ENCODE measurements around the gene GMFB.
"Not testable (repeated sequence)": the region's sequence is repeated elsewhere in the genome, so short reads cannot be mapped to it uniquely, and the experiment has no call there.

The GMFB gene

DNA sequence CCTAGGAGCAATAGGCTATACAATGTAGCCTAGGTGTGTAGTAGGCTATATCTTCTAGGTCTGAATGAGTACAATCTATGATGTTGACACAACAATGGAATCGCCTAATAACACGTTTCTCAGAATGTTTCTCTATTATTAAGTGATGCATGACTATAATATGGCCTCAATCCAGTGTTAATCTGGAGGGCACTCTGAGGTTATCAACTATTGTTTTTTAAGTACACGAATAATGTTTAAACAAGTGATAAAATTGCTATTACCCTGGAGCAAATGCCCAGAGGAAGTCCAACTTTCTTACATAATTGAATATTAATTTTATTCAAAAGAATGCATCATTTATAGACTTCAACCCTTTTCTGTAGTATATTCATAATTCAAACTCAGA is 31.2 kb downstream of the GMFB start:
- DNase-seq = no peak

DNA sequence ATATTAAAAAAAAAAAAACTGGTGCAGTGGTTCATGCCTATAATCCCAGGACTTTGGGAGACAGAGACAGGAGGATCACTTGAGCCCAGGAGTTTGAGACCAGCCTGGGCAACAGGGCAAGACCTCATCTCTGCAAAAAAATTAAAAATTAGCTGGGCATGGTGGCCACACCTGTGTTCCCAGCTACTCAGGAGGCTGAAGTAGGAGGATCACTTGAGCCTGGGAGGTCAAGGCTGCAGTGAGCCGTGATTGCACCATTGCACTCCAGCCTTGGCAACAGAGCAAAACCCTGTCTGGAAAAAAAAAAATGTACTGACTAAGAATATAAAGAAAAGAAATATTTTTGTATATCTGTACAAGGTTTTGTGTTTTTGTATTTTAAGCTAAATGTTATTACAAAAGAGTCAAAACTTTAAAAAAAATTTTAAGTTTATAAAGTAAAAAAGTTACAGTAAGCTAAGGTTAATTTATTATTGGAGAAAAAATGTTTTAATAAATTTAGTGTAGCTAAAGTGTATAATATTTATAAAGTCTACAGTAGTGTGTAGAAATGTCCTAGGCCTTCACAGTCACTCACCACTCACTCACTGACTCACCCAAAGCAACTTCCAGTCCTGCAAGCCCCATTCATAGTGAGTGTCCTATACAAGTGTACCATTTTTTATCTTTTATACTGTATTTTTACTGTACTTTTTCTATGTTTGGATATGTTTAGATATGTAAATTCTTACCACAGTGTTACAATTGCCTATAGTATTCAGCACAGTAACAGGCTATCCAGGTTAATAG is 31.8 kb downstream of the GMFB start:
- DNase-seq = not testable (repeated sequence)

DNA sequence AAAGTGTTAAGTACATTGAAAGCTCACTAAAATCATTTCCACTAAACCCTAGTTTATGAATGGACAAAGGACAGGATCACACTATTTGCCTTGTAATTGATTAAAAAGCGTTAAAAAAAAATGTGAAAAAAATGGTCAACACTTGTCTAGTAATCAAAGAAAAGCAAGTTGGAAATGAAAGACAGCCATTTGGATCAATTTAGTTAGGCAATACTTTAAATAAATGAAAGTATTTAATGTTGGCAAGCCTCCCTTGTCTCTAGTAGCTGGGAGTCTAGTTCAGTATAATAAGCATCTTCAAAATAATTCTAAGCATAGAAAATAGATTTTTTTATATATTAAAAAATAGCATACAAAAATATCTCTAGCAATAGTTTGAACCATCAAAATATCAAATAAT is 33.4 kb downstream of the GMFB start:
- no peak for DNase-seq

DNA sequence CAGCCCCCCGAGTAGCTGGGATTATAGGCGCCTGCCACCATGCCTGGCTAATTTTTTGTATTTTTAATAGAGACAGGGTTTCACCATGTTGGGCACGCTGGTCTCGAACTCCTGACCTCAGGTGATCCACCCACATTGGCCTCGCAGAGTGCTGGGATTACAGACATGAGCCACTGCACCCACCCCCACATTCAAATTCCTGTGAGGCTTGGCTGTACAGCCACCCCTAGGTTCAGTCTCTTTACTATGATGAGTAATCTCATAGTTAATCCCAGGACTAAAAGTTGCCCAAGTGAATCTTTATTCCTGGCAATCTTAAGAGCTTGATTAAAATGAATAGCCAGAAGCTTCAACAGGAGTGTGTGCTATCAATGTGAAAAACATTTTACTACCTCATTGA is 34.8 kb downstream of the GMFB start:
- DNase-seq = not testable (repeated sequence)

DNA sequence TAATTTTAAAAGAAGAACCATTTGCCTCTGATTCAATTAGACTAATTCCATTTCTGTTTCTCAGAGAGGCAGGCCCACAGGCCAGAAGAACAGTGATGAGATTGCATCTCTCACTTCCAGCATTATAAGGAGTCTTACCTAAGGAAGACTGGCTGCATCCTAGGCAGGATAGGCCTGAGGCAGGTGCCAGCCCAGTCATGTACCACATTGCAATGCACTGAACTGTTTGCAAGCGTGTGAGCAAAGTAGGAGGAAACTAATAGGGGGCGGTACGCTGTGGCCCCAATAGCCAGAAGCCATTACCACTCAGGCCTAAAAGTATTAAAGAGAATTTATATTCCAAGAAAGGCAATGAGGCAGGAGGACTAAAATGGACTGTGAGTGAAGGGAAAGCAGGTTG is 35.5 kb downstream of the GMFB start:
- DNase-seq = no peak

DNA sequence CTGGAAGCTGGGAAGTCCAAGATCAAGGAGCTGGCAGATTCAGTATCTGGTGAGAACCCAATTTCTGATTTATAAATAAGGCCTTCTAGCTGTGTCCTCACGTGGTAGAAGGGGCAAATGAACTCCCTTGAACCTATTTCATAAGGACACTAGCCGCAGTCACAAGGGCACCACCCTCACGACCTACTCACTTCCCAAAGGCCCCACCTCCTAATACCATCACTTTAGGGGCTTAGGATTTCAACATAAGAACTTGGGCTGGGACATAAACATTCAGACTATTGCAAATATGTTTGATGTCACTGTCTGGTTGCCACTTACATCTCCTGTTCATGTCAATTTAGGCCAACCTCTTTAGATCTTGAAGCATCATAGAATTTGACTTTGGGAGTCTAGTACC is 36.8 kb downstream of the GMFB start:
- no peak for DNase-seq

DNA sequence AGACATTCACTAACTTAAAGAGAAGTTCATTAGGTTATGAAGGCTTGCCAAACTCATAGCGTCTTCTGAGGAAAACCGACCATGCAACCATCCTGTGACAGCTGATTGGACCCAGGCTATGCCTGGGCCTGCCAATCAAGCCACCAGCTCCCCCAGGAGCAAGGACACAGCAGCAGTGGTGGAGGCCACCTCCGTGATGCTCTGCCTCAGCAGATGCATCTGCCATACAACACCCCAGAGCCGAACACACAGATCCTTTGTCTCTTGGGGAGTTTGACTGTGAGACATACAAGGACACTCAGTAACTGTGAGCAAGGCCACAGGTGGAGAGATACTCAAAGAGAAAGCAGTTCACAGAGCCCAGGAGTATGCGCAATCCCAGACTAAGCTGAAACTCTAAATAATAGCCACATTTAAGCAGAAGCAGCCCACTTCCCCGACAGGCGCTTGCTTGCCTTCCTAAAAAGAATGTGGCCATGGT is 37.6 kb downstream of the GMFB start:
- DNase-seq = no peak

DNA sequence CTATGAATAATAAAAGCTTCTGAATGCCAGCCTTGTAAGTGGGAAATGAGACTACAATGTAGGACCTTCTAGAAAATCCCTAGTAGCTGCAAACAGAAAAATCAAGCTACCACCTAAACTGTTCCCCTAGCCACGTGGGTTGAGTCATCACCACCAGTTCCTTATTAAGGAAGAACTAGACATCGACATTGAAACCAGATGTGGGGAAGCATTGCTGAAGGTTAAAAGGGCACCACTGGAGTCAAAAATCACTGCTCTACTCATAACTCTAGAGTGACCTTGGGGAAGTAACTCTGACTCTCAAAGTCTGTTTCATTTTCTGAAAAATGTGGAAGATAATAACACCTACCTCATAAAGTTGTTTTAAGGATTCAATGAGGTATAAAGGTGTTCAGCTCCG is 38.2 kb downstream of the GMFB start:
- DNase-seq = no peak

DNA sequence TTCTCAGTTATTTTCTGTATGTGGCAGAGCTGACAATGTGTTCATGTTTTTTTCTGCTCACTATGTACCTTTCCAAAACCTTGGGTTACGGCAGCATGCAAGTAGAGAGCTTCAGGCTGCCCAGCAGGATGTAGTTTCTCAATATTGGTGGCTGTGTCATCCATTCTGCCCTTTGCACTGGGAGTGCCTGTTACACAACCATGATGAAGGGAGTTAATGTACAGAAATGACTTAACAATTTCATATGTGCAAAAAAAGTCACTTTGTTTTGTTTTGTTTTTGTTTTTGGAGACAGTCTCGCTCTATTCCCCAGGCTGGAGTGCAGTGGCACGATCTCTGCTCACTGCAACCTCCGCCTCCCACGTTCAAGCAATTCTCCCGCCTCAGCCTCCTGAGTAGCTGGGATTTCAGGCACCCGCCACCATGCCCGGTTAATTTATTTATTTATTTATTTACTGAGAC is 41.5 kb downstream of the GMFB start:
- DNase-seq = no peak

DNA sequence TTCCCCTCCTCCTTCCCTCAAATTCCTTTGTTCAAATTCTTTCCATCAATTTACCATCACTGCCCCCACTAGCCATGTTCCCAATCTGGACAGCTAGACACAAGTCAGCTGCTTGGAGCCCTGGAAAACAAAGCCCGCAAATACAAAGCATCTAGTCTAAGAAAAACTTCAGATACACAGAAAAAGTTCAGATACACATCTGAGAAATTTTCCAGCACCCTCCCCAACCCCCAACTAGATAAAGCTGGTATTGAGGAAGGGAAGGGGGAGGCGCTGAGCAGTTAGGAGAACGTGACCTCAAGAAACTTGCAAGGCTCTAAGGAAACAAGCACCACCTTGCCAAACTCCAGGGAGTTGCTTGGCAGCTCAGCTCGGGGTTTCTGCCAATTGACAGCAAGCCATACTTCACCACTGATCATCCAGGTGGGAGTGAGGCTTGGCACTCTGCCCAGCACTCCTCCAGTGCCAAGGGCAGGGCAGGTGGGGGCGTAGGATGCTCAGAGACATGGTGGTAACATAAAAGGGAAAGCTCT is 42.6 kb downstream of the GMFB start:
- peak; percentile 52 to 65 for DNase-seq

DNA sequence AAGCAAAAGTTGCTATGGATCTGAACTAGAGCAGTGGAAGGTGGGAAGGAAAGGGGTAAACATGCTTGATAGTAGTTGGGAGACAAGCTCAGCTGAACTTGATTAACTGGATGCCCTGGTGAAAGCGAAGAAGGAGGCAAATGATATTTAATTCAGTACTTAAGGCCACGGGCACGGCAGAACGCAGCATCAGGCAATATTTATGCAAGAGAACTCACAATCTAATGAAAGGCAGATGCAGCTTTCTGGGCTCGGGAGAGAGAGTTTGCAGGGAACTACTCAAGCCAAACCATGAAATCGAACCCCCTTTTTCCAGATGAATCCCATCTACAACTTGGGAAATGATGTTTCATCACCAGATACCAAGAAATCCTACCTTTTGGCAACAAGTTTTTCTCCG is 44.1 kb downstream of the GMFB start:
- no peak for DNase-seq

DNA sequence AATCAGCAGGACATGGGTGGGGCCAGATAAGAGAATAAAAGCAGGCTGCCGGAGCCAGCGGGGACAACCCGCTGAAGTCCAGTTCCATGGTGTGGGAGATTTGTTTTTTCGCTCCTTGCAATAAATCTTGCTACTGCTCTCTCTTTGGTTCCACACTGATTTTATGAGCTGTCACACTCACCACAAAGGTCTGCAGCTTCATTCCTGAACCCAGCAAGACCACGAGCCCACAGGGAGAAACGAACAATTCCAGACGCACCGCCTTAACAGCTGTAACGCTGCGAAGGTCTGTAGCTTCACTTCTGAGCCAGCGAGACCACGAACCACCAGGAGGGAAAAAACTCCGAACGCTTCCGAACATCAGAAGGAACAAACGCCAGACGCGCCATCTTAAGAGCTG is 44.8 kb downstream of the GMFB start:
- no peak for DNase-seq

DNA sequence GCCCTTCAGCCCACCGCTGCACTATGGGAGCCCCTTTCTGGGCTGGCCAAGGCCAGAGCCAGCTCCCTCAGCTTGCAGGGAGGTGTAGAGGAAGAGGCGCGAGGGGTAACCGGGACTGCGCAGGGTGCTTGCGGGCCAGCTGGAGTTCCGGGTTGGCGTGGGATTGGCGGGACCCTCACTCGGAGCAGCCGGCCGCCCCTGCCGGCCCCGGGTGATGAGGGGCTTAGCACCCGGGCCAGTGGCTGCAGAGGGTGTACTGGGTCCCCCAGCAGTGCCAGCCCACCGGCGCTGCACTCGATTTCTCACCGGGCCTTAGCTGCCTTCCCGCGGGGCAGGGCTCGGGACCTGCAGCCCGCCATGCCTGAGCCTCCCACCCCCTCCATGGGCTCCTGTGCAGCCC is 45.8 kb downstream of the GMFB start:
- not testable (repeated sequence) for DNase-seq

DNA sequence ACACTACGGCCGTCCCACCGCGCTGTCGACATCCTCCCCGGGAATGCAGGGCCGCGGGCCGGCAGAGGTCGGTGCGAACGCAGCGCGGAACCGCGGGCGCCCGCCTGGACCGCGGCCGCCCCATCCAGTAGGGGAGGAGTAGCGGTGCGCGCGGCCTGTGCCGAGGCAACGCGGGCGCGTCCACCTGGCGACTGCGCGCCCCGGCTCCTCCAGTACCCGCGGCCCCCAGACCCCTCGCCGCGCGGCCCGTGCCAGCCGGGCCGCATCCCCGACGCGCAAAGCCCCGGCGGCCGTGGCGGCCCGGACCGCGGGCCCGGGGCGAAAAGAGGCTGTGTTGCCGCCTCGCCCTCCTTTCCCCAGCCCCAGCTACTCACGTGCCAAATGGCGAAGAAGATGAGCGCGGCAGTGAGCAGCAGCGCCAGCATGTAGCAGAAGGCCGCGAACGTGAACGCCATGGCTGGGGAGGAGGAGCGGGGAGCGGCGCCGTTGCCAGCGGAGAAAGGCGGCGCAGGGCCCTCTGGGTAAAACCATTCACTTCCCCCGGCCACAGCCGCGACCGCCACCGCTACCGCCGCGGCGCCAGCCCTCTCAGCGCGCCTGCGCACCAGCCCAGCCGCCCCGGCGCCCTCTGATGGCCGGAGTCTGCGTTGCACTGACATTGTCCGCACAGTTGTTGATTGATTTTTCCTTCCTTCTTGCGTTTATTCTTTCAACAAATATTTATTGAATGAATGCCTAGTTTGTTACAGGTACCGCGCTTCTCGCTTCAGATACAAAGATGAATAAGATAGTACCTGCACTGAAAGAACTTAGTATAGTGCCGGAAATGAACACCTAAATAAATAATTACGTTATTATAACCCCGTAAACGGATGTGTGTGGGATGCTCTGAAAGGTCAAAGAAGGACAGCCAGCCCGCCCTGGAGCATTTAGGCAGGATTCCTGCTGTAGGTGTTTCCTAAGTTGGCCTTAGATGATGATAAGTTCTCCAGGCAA is 47.6 kb downstream of the GMFB start, which contains the start of gene CNIH1:
TSS of gene CNIH1 (minus strand) at position 502 of the 996 bp plus-strand sequence. CDS start at position 455, 47 bp downstream.
- DNase-seq = peak; percentile 69 to 91

DNA sequence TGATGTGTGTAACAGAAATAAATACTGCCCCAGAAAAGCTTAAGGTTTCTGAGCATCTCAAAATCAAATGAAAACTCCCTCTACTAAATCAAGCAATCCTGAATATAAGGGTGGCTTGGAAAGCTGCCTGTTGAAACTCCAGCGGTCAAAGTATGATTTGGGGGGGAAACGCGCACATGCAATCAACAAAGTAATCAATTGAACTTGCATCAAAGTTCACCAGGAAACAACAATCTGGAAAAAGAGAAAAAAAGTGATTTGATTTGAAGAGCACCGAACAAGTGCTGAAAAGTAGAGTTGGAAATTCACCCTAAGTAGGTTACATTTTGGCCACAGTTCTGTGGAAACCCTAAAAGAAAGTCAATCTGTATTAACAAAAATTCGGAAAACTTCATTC is 48.3 kb downstream of the GMFB start:
- DNase-seq = no peak

DNA sequence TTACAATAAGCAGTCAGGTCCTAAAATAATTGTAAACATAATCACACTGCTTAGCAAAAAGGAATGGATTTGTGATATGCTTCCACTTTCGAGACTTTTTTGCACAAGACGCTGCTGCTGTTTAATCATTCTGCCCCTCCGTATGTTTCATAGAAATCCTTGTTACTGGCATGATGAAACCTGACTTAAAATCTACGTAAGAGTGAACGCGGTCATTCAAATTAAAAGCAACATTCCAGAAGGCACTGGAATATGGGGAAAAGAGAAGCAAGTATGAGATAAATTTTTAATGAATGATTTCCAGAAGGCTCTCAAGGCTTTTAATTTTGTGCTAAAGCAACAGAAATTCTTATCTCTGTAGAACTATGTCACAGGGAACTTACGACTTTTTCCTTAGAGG is 48.7 kb downstream of the GMFB start:
- DNase-seq = no peak

DNA sequence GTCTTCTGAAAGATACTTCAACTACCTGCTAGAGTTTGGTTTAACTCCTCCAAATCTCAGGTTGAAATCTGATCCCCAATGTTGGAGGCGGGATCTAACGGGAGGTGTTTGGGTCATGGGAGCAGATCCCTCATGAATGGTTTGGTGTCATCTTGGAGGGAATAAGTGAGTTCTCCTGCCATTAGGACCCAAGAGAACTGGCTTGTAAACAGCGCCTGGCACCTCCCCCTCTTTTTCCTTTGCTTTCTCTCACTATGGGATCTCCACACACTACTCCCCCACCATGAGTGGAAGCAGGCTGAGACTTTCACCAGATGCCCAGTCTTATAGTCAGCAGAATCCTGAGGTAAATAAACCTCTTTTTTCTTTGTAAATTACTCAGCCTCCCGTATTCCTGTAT is 50.1 kb downstream of the GMFB start:
- DNase-seq = no peak

DNA sequence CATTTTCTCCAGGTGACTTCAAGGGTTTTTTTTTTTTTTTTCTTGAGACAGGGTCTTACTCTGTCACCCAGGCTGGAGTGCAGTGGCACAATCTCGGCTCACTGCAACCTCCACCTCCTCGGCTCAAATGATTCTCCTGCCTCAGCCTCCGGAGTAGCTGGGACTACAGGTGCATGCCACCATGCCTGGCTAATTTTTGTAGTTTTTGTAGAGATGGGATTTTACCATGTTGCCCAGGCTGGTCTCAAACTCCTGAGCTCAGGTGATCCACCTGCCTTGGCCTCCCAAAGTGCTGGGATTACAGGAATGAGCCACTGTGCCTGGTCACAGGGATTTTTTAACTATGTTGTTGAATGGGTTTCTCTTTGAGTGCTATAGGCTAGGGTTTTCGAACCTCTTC is 50.8 kb downstream of the GMFB start:
- DNase-seq = not testable (repeated sequence)

DNA sequence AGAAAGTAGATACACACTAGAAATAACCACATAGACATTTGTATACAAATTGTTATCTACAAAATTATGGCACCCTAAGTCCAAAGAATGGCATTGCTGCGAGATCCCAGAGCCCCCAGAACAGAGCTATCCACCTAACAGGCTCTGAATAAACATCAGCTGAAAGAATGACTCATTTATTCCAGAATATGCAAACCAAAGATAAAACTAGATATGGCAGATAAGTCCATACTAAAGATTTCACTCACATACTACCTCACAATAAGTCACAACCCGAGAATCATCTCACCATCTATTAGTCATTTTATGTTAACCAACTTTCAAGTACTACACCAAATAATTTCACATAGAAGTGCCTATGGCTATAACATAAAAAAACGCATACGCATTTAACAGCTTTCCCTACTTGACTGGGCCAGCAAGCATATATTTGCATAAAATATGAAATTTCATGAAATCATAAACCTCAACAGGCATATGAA is 53.2 kb downstream of the GMFB start:
- no peak for DNase-seq

DNA sequence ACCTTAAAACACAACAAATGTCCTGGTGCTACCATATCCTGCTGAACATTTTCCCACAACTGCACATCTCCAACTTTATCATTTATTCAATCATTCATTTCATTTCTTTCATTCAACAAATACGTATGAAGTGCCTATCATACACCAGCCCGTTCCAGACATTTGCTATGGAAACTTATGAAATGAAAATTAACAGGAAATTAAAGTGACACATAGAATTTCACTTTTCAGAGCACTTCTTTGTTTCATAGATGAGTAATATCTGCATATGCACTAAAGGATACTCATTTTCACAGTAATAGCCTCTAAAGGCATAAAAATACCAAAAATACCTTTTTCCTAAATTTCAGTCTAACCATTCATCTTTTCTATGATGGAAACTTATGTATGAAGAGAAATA is 60.3 kb downstream of the GMFB start:
- DNase-seq = no peak

DNA sequence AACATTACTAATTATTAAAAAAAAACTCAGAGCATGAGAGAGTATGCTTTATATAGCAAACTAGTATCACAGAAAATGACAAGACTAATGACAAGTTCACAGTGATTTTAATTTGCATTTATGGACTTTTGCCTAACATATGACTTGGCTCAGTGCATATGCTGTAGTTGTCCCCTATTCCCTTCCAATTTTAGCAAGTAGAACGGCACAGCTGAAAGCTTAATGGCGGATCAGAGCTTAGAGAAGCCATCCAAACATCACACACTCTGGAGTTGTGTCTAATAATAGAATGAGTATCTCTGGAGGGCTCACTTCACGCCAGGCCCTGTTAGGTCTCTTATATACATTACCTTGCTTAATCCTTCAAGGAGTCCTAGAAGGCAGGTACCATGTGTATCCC is 60.9 kb downstream of the GMFB start:
- DNase-seq = no peak

DNA sequence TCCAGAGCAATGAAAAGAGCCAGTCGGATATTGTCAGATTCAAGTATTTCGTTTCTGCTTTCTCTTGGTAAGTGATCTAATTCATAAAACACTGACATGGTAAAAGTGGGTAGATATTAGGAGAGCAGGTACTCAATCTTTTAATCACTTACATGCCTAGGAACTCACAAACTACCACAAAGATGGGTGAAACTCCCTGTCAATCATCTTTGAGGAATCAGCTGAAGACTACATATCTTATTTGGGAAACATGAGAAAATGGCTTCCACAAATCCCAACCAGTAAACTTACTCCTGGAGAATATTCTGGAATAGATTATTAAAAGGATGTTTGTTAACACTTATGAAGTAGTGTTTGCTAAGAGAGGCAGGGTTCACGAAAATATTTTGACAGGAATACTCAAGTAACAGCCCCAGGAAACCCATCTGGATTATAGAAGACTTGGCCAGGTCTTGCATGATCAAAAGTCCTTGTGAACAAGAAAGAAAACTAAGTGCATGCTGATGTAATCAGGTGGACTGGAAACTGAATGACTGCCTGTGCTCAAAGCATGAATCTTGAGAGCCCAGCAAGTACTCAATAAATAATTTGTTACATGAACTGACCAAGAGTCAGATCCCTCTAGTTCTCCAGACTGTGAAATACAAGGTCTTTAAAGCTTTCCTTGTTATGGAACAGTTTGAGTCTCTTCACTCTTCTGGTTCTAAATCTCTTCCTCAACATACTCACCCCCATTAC is 63.1 kb downstream of the GMFB start:
- DNase-seq = no peak

Data from SHP77 (cell line).